Small intestine (tissue), 4 donors: Measurements from ENCODE around the gene MNAT1. TPM values are rescaled to one million over a fixed set of nuclear protein-coding genes. Genes with fewer than 3 reads are reported as not detected.

ENCODE experiments used
- polyA plus RNA-seq, 4 donors: library from polyadenylated mRNA; stranded (reverse) in 3 of 4; unstranded in 1 of 4; fragments of 200-250 nt in 3 of 4; fragments of 120-200 nt in 1 of 4; gene quantifications; one replicate each; pipeline versions ENCODE4 v1.2.1 to v1.2.3, GENCODE V29; 2013
- donor health status: healthy with polysubstance abuse.
- donor health status: Bipolar disorder and iron deficiency.
- donor health status: healthy.

MNAT1 gene
- polyA plus RNA-seq, 4 donors = 9.5 to 28.7 (median 12.8) TPM

Other genes starting within 250 kb of the MNAT1 start
- under 1 TPM in 1 of 4 donors, not detected in 3; 0.06 TPM for gene C14orf39, start 248.7 kb upstream of the MNAT1 start, polyA plus RNA-seq
- gene SIX6, start 225.6 kb upstream of the MNAT1 start, polyA plus RNA-seq = not detected
- gene SIX1, start 85.3 kb upstream of the MNAT1 start, polyA plus RNA-seq = under 1 TPM in 3 of 4 donors, not detected in 1; 0.18 to 0.32 (median 0.27) TPM
- gene SIX4, start 10.4 kb upstream of the MNAT1 start, polyA plus RNA-seq = under 1 TPM in 2 of 4 donors, not detected in 2; 0.12 to 0.25 TPM
- 10 to 100 TPM in 1 of 4 donors, 1 to 10 TPM in 3; 2.4 to 12.3 (median 3.9) TPM for gene TRMT5, start 246.3 kb downstream of the MNAT1 start, polyA plus RNA-seq
- 10 to 100 TPM in 1 of 4 donors, 1 to 10 TPM in 3; 2.2 to 20.8 (median 5.0) TPM for gene SLC38A6, start 246.5 kb downstream of the MNAT1 start, polyA plus RNA-seq